Measurements from ENCODE around the gene NANOGP8.
"Not testable (repeated sequence)": the region's sequence is repeated elsewhere in the genome, so short reads cannot be mapped to it uniquely, and the experiment has no call there.

NANOGP8 gene

GRCh38 chr15:35095941-35096340 is 10.8 kb upstream of the NANOGP8 start:
- DNase-seq (ENCODE audit: low read depth in 1 of 2, low spot score in 1 of 2): no peak

GRCh38 chr15:35092846-35093245 is 7.8 kb upstream of the NANOGP8 start:
- DNase-seq (ENCODE audit: low read depth in 1 of 2, low spot score in 1 of 2): no peak

- DNase-seq (ENCODE audit: low read depth in 1 of 2, low spot score in 1 of 2): no peak
Observed at GRCh38 chr15:35092311-35092710, 7.2 kb upstream of the NANOGP8 start.

- no peak for DNase-seq (ENCODE audit: low read depth in 1 of 2, low spot score in 1 of 2)
Observed at GRCh38 chr15:35090104-35090807, 5.2 kb upstream of the NANOGP8 start.

- DNase-seq (ENCODE audit: low read depth in 1 of 2, low spot score in 1 of 2): no peak
Observed at GRCh38 chr15:35089551-35089950, 4.5 kb upstream of the NANOGP8 start.

GRCh38 chr15:35088329-35088728 is 3.2 kb upstream of the NANOGP8 start:
- no peak for DNase-seq (ENCODE audit: low read depth in 1 of 2, low spot score in 1 of 2)

GRCh38 chr15:35087759-35088158 is 2.7 kb upstream of the NANOGP8 start:
- DNase-seq (ENCODE audit: low read depth in 1 of 2, low spot score in 1 of 2): no peak

- not testable (repeated sequence) for DNase-seq (ENCODE audit: low read depth in 1 of 2, low spot score in 1 of 2)
Observed at GRCh38 chr15:35082371-35083348, 2.4 kb downstream of the NANOGP8 start.

GRCh38 chr15:35081626-35082365 is 3.3 kb downstream of the NANOGP8 start:
- DNase-seq (ENCODE audit: low read depth in 1 of 2, low spot score in 1 of 2): not testable (repeated sequence)

GRCh38 chr15:35080226-35080625 is 4.9 kb downstream of the NANOGP8 start:
- no peak for DNase-seq (ENCODE audit: low read depth in 1 of 2, low spot score in 1 of 2)

GRCh38 chr15:35078221-35078915 is 6.7 kb downstream of the NANOGP8 start:
- peak in 1 of 2 donors; percentile 20 for DNase-seq (ENCODE audit: low read depth in 1 of 2, low spot score in 1 of 2)

- no peak for DNase-seq (ENCODE audit: low read depth in 1 of 2, low spot score in 1 of 2)
Observed at GRCh38 chr15:35071106-35071505, 14.0 kb downstream of the NANOGP8 start.

GRCh38 chr15:35068846-35069475 is 16.1 kb downstream of the NANOGP8 start:
- no peak for DNase-seq (ENCODE audit: low read depth in 1 of 2, low spot score in 1 of 2)

- no peak for DNase-seq (ENCODE audit: low read depth in 1 of 2, low spot score in 1 of 2)
Observed at GRCh38 chr15:35067496-35068347, 17.4 kb downstream of the NANOGP8 start.

GRCh38 chr15:35066094-35066493 is 19.0 kb downstream of the NANOGP8 start:
- DNase-seq (ENCODE audit: low read depth in 1 of 2, low spot score in 1 of 2): no peak

GRCh38 chr15:35064576-35065190 is 20.4 kb downstream of the NANOGP8 start:
- no peak for DNase-seq (ENCODE audit: low read depth in 1 of 2, low spot score in 1 of 2)

- no peak for DNase-seq (ENCODE audit: low read depth in 1 of 2, low spot score in 1 of 2)
Observed at GRCh38 chr15:35062738-35063099, 22.4 kb downstream of the NANOGP8 start.

GRCh38 chr15:35061825-35062737 is 23.0 kb downstream of the NANOGP8 start:
- DNase-seq (ENCODE audit: low read depth in 1 of 2, low spot score in 1 of 2): no peak

Data from activated CD4-positive, alpha-beta T cell treated with anti-CD3 and anti-CD28 coated beads, Interleukin-2, amount 50 U/mL, for 24 hours (primary cell).